HT1080 (cell line): ENCODE data around the gene RNF157. TPM values are rescaled to one million over a fixed set of nuclear protein-coding genes. Genes with fewer than 3 reads are reported as not detected.
"Not testable (repeated sequence)": the region's sequence is repeated elsewhere in the genome, so short reads cannot be mapped to it uniquely, and the experiment has no call there.

Source experiments
- DNase-seq: peaks from one replicate; pipeline ENCODE4 v3.0.0-alpha.2; 2015; ENCODE audit warnings: low read depth
- total RNA-seq: library from RNA; depleted of rRNA; stranded (reverse); fragments of >200 nt; shearing (Covaris generic); gene quantifications from 2 replicates; pipeline ENCODE4 v1.2.3, GENCODE V29; 2014

RNF157 gene
- total RNA-seq, 1 experiment from 2014 or later = 0.10 TPM

- no peak for DNase-seq
Measured at GRCh38 chr17:76270770-76271668, 30.7 kb upstream of the RNF157 start.

GRCh38 chr17:76270127-76270592 lies 29.9 kb upstream of the RNF157 start:
- DNase-seq = no peak

- DNase-seq = no peak
Measured at GRCh38 chr17:76268991-76269981, 29.0 kb upstream of the RNF157 start.

- DNase-seq = peak; percentile 61
Measured at GRCh38 chr17:76268015-76268749, 27.9 kb upstream of the RNF157 start.

- not testable (repeated sequence) for DNase-seq
Measured at GRCh38 chr17:76267581-76268001, 27.3 kb upstream of the RNF157 start.

GRCh38 chr17:76267051-76267576 lies 26.8 kb upstream of the RNF157 start:
- no peak for DNase-seq

GRCh38 chr17:76266244-76266938 lies 26.1 kb upstream of the RNF157 start:
- peak; percentile 40 for DNase-seq

GRCh38 chr17:76265624-76266243 lies 25.4 kb upstream of the RNF157 start:
- DNase-seq = no peak

- DNase-seq = peak; percentile 100
Measured at GRCh38 chr17:76264755-76265623, 24.7 kb upstream of the RNF157 start, which contains the start of gene UBALD2. Gene UBALD2 (plus strand): TSS chr17:76265348. CDS start chr17:76265506, 158 bp downstream.

GRCh38 chr17:76264425-76264754 lies 24.1 kb upstream of the RNF157 start:
- DNase-seq = no peak

GRCh38 chr17:76263896-76264295 lies 23.6 kb upstream of the RNF157 start:
- DNase-seq = no peak

- DNase-seq = no peak
Measured at GRCh38 chr17:76262732-76263344, 22.5 kb upstream of the RNF157 start.

- DNase-seq = peak; percentile 69
Measured at GRCh38 chr17:76261421-76262215, 21.3 kb upstream of the RNF157 start.

GRCh38 chr17:76260669-76261068 lies 20.4 kb upstream of the RNF157 start:
- DNase-seq = no peak

GRCh38 chr17:76260220-76260619 lies 19.9 kb upstream of the RNF157 start:
- no peak for DNase-seq

- DNase-seq = not testable (repeated sequence)
Measured at GRCh38 chr17:76256430-76257050, 16.2 kb upstream of the RNF157 start.
